Peyer's patch (tissue), 4 donors: ENCODE measurements around the gene SMIM12. TPM values are rescaled to one million over a fixed set of nuclear protein-coding genes. Genes with fewer than 3 reads are reported as not detected.

Experiments used
- DNase-seq, 3 donors: peaks; one replicate each; pipeline ENCODE4 v3.0.0-alpha.2; 2017 to 2019
- H3K27ac ChIP-seq, 4 donors: fragments of 200-600 bp; sonication (generic); one replicate each; pipeline ENCODE4 v1.5.1; 2016 to 2019
- H3K27me3 ChIP-seq, 2 donors: fragments of 200-600 bp; sonication (generic); one replicate each; pipeline ENCODE4 v1.5.1; 2019
- H3K36me3 ChIP-seq, 3 donors: fragments of 200-600 bp; sonication (generic); one replicate each; pipeline ENCODE4 v1.5.1; 2016 to 2019
- H3K4me1 ChIP-seq, 4 donors: fragments of 200-600 bp; sonication (generic); one replicate each; pipeline ENCODE4 v1.5.1; 2016 to 2019
- H3K4me3 ChIP-seq, 4 donors: fragments of 200-600 bp; sonication (generic); 1 replicate in 3 of 4; 2 replicates in 1 of 4; pipeline ENCODE4 v1.5.1; 2016 to 2019; ENCODE audit warnings: mild to moderate bottlenecking in 1 of 4
- H3K9me3 ChIP-seq, 4 donors: fragments of 200-600 bp; sonication (generic); one replicate each; pipeline ENCODE4 v1.5.1; 2016 to 2019; ENCODE audit warnings: mild to moderate bottlenecking in 1 of 4
- POLR2A ChIP-seq, 2 donors: fragments of 450-650 bp; IDR thresholded peaks; one replicate each; pipeline ENCODE4 v1.5.1; 2017; ENCODE audit warnings: antibody characterized with exemption in 2 of 2, mild to moderate bottlenecking in 2 of 2, moderate library complexity in 2 of 2
- total RNA-seq, 4 donors: library from RNA; depleted of rRNA; stranded (reverse); fragments of >200 nt; gene quantifications; one replicate each; pipeline ENCODE4 v1.1.0, GENCODE V29; 2016
- TF ChIP-seq, protein P1 (sequence below), 6 experiments: fragments of 450-650 bp in 4 of 6; fragments of 200-600 bp in 2 of 6; sonication (generic) in 1 of 6; IDR thresholded peaks; one replicate each; pipeline ENCODE4 v1.5.1; 2017 to 2019; ENCODE audit warnings: antibody characterized with exemption in 6 of 6, mild to moderate bottlenecking in 3 of 6, moderate library complexity in 1 of 6

Gene SMIM12
- total RNA-seq, 4 donors from 2014 or later: 10.7 to 40.3 (median 30.0) TPM

DNA sequence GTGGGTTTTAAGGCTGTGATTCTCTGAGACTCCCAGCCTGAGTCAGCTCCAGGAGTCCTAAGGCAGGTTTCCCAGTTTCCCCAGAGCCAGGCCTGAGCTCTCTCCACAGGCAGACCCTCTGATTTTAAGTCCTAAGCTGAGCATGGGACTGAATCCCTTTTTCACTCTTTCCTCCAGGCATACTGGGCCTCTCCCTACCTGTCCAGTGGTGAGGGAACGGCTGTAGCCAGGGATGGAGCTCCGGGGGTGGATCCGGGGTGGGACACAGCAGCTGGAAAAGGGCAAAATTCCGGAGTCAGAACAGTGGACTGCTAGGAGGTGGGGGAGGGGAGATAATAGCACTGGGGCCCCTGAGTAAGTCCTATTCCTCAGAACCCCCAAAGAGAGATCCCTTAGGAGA, 39.9 kb upstream of the SMIM12 start:
- Histone ChIP-seq H3K36me3 (no peaks in the 10 kb centered on the region), H3K27ac (no peak overlapping the region), H3K9me3 (no peaks in the 10 kb centered on the region), H3K4me3 (no peak overlapping the region), H3K4me1 (no peaks in the 10 kb centered on the region), H3K27me3 (no peaks in the 10 kb centered on the region)
- TF ChIP-seq POLR2A (IDR thresholded peaks at IDR 0.05): no peak
- TF ChIP-seq, protein P1, sequence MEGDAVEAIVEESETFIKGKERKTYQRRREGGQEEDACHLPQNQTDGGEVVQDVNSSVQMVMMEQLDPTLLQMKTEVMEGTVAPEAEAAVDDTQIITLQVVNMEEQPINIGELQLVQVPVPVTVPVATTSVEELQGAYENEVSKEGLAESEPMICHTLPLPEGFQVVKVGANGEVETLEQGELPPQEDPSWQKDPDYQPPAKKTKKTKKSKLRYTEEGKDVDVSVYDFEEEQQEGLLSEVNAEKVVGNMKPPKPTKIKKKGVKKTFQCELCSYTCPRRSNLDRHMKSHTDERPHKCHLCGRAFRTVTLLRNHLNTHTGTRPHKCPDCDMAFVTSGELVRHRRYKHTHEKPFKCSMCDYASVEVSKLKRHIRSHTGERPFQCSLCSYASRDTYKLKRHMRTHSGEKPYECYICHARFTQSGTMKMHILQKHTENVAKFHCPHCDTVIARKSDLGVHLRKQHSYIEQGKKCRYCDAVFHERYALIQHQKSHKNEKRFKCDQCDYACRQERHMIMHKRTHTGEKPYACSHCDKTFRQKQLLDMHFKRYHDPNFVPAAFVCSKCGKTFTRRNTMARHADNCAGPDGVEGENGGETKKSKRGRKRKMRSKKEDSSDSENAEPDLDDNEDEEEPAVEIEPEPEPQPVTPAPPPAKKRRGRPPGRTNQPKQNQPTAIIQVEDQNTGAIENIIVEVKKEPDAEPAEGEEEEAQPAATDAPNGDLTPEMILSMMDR (IDR thresholded peaks at IDR 0.05): no peak
- DNase-seq: no peak

DNA sequence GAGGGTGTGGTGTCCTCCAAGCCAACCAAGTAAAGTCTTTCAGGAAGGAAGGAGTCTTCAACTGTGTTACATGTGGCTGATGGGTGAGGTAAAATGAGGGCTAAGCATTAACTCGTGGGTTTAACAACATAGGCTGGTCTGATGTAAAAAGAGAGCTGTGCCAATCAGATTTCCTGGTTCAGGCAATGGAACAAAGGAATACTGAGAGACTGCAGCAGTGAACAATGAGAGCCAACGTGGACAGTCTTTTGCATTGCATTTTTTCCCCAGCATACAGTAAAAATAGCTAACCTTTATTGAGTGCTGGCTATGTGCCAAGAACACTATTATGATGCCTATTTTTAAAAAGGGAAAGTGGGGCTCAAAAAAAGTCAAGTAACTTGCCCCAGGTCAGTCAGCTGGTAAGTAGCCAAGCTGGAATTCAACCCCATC, 38.8 kb upstream of the SMIM12 start:
- Histone ChIP-seq H3K27me3 (no peaks in the 10 kb centered on the region), H3K36me3 (no peaks in the 10 kb centered on the region), H3K9me3 (peaks cover 0 to 2% (median 0%) of the 10 kb centered on the region in 4 donors), H3K27ac (no peak overlapping the region), H3K4me1 (no peaks in the 10 kb centered on the region), H3K4me3 (no peak overlapping the region)
- DNase-seq: no peak
- no peak for TF ChIP-seq POLR2A (IDR thresholded peaks at IDR 0.05)
- TF ChIP-seq, protein P1 (IDR thresholded peaks at IDR 0.05): no peak

DNA sequence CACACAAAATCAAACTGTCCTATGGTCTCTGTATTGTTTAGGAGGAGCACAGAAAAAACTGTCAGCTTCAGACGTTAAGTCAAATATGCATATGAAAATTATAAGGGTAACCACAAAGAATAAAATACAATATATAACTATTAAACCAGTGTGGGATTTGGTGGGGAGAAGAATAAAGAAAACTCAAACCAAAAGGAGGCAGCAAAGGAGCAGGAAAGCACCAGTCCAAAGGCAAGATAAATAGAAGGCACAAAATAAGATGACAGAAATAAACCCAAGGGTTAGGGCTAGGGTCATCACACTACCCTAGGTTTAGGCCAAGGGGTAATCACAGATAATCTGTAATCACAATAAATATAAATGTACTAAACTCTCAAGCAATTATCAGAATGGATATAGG, 37.1 kb upstream of the SMIM12 start:
- H3K4me1 ChIP-seq: no peaks in the 10 kb centered on the region
- DNase-seq: no peak
- H3K4me3 ChIP-seq: no peak overlapping the region
- TF ChIP-seq, protein P1 (IDR thresholded peaks at IDR 0.05): no peak
- TF ChIP-seq POLR2A (IDR thresholded peaks at IDR 0.05): no peak
- H3K27ac ChIP-seq: no peak overlapping the region
- H3K9me3 ChIP-seq: peaks cover 0 to 12% (median 0%) of the 10 kb centered on the region in 4 donors
- no peaks in the 10 kb centered on the region for H3K27me3 ChIP-seq
- H3K36me3 ChIP-seq: no peaks in the 10 kb centered on the region

DNA sequence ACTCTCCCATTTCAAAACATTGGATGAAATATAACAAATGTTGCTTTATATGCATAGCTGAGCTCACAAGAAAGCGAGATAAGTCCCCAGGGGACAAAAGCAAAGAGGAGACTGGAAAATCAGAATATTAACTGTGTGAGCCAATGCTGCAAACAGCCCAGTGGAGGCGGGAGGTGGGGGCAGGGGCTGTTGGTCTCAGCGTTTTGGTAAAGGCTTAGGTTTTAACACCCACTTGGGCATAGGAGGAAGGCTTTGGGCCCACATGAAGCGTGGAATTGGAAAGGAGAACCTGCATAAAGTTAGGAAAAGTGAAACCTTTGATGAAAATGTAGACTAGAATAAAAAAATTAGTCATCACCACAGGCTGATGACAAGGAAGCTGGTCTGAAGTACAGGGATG, 30.2 kb upstream of the SMIM12 start:
- TF ChIP-seq, protein P1 (IDR thresholded peaks at IDR 0.05): no peak
- TF ChIP-seq POLR2A (IDR thresholded peaks at IDR 0.05): no peak
- Histone ChIP-seq H3K4me1 (peaks cover 0 to 13% (median 9%) of the 10 kb centered on the region in 4 donors), H3K4me3 (no peak overlapping the region)

DNA sequence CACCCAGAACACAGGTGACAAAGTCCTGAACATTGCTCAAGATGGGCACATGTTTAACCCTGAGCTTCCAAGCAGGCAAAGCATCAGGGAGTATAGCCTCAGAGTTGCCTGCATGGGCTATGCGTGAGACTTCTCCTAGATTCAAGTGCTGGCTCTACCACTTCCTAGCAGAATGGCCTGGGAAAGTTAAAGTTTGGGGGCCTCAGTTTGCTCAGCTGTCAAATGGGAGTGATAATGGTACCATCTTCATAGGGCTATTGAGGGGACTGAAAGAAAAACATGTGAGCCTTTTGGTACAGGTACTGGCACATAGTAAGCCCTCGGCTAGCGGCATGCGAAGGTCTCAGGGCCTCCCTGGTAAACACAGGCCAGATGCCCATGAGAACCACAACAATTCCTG, 28.0 kb upstream of the SMIM12 start:
- Histone ChIP-seq H3K27me3 (peaks cover 0 to 22% of the 10 kb centered on the region in 2 donors), H3K27ac (no peak overlapping the region), H3K4me1 (peaks cover 0 to 13% (median 9%) of the 10 kb centered on the region in 4 donors), H3K9me3 (peaks cover 0 to 5% (median 0%) of the 10 kb centered on the region in 4 donors), H3K36me3 (no peaks in the 10 kb centered on the region), H3K4me3 (no peak overlapping the region)
- no peak for DNase-seq
- TF ChIP-seq, protein P1 (IDR thresholded peaks at IDR 0.05): no peak
- no peak for TF ChIP-seq POLR2A (IDR thresholded peaks at IDR 0.05)

More for the DNA sequence above, 30.2 kb upstream of the SMIM12 start:
- DNase-seq: no peak
- peaks cover 0 to 19% of the 10 kb centered on the region in 2 donors for H3K27me3 ChIP-seq
- no peak overlapping the region for H3K27ac ChIP-seq
- H3K9me3 ChIP-seq: peaks cover 0 to 12% (median 0%) of the 10 kb centered on the region in 4 donors
- H3K36me3 ChIP-seq: no peaks in the 10 kb centered on the region
